HepG2 (cell line): ENCODE measurements around the gene ANO6. TPM values are rescaled to one million over a fixed set of nuclear protein-coding genes. Genes with fewer than 3 reads are reported as not detected.

Experiments
- ATAC-seq: fragments of 200-7000 bp; cut with Tn5 transposase; 3 replicates; pipeline ENCODE4 v1.9.1; 2020; ENCODE audit warnings: mild to moderate bottlenecking, moderate library complexity
- BruUV-seq: library from RNA; stranded (reverse); fragments of 400-500 nt; replicated peaks from 2 replicates; lab custom pipeline; 2021; lab: Mats Ljungman, UMichigan
- CTCF ChIA-PET: fragments of 300-600 bp; formaldehyde crosslinking; extraction: SDS; loops from one replicate; lab custom pipeline; 2021; ENCODE audit warnings: low total read pairs, inconsistent platforms, low intra/inter-chr PET ratio; lab: Yijun Ruan, JAX
- POLR2A ChIA-PET: fragments of 350-600 bp; sonication (Branson Sonifier 250); formaldehyde crosslinking; loops from one replicate; lab custom pipeline; 2020; ENCODE audit warnings: antibody characterized with exemption, inconsistent platforms; lab: Yijun Ruan, JAX
- DNase-seq: peaks from one replicate; pipeline ENCODE4 v3.0.0-alpha.2; 2015; ENCODE audit warnings: low spot score
- FAIRE-seq: peaks from 3 replicates; lab custom pipeline; 2011; peaks lifted over from hg19 to GRCh38; lab: Jason Lieb, UNC
- H2AFZ ChIP-seq: one replicate; pipeline ENCODE4 v1.6.1; 2011; ENCODE audit warnings: low read length, inconsistent platforms
- H3K27ac ChIP-seq: fragments of 300-600 bp; 3 replicates; pipeline ENCODE4 v1.8.0; 2011; ENCODE audit warnings: mixed run types, mild to moderate bottlenecking, mixed read lengths, low read length, inconsistent platforms; ENCODE audit not compliant: insufficient read depth; ENCODE audit errors: extremely low read length
- H3K27me3 ChIP-seq, 2 experiments: fragments of 200-600 bp in 1 of 2; 2 replicates in 1 of 2; 3 replicates in 1 of 2; pipeline versions ENCODE4 v1.6.0 to v1.8.0; 2011; ENCODE audit warnings: low read length in 2 of 2, mild to moderate bottlenecking in 2 of 2, moderate library complexity in 2 of 2, inconsistent platforms in 1 of 2; ENCODE audit not compliant: insufficient read depth in 2 of 2, control insufficient read depth in 1 of 2
- H3K36me3 ChIP-seq, 2 experiments: fragments of 200-600 bp in 1 of 2; replicated peaks in 1 of 2; 2 replicates in 1 of 2; 3 replicates in 1 of 2; pipeline versions ENCODE4 v1.5.1 to v1.8.0; 2011; ENCODE audit warnings: low read length in 2 of 2, inconsistent platforms in 1 of 2; ENCODE audit not compliant: insufficient read depth in 2 of 2, control insufficient read depth in 1 of 2
- H3K4me1 ChIP-seq: 2 replicates; pipeline ENCODE4 v1.5.1; 2012; ENCODE audit warnings: low read length, inconsistent platforms; ENCODE audit not compliant: insufficient read depth
- H3K4me2 ChIP-seq: 2 replicates; pipeline ENCODE4 v1.6.0; 2011; ENCODE audit warnings: low read depth, low read length, inconsistent platforms
- H3K4me3 ChIP-seq, 3 experiments: fragments of 200-600 bp in 1 of 3; sonication (generic), shearing (Covaris generic) in 1 of 3; replicated peaks in 1 of 3; 2 replicates each; pipeline ENCODE4 v1.5.1; 2011 to 2016; ENCODE audit warnings: low read length in 3 of 3, inconsistent platforms in 2 of 3, low read depth in 2 of 3, mild to moderate bottlenecking in 2 of 3, control low read depth in 1 of 3, mixed read lengths in 1 of 3; ENCODE audit not compliant: insufficient read depth in 1 of 3
- H3K79me2 ChIP-seq: one replicate; pipeline ENCODE4 v1.6.1; 2011; ENCODE audit warnings: low read length, inconsistent platforms; ENCODE audit not compliant: insufficient read depth
- H3K9ac ChIP-seq: 2 replicates; pipeline ENCODE4 v1.6.0; 2011; ENCODE audit warnings: mild to moderate bottlenecking, low read depth, low read length, inconsistent platforms; ENCODE audit not compliant: insufficient read depth
- H3K9me3 ChIP-seq: 2 replicates; pipeline ENCODE4 v1.5.1; 2012; ENCODE audit warnings: mild to moderate bottlenecking, low read length
- H4K20me1 ChIP-seq: 2 replicates; pipeline ENCODE4 v1.6.0; 2011; ENCODE audit warnings: inconsistent platforms, mild to moderate bottlenecking, low read length, moderate library complexity; ENCODE audit not compliant: insufficient read depth
- ELF4 ChIP-seq: sonication (generic); formaldehyde crosslinking; IDR thresholded peaks from 2 replicates; pipeline ENCODE4 v1.5.0; 2020; ENCODE audit warnings: missing genetic modification reagents, mild to moderate bottlenecking, moderate library complexity, borderline replicate concordance
- ETV6 ChIP-seq: sonication (generic); formaldehyde crosslinking; conservative IDR thresholded peaks from 2 replicates; pipeline ENCODE4 v1.4.0; 2020; ENCODE audit warnings: missing genetic modification reagents
- HIC2 ChIP-seq: sonication (generic); formaldehyde crosslinking; IDR thresholded peaks from 2 replicates; pipeline ENCODE4 v1.9.0; 2022; ENCODE audit warnings: low read depth, missing genetic modification reagents
- NFRKB ChIP-seq: fragments of 450-650 bp; IDR thresholded peaks from 2 replicates; pipeline ENCODE4 v1.6.1; 2017
- NR3C1 ChIP-seq: sonication (generic); formaldehyde crosslinking; IDR thresholded peaks from 2 replicates; pipeline ENCODE4 v1.4.0; 2020; ENCODE audit warnings: missing genetic modification reagents
- SMARCC2 ChIP-seq: fragments of 450-650 bp; IDR thresholded peaks from 2 replicates; pipeline ENCODE4 v1.6.1; 2017; ENCODE audit warnings: antibody characterized with exemption, mild to moderate bottlenecking
- TOE1 ChIP-seq: sonication (generic); formaldehyde crosslinking; IDR thresholded peaks from 2 replicates; pipeline ENCODE4 v1.4.0; 2020; ENCODE audit warnings: mild to moderate bottlenecking, missing genetic modification reagents
- USF2 ChIP-seq, 2 experiments: sonication (generic) in 1 of 2; formaldehyde crosslinking in 1 of 2; IDR thresholded peaks; 2 replicates each; pipeline versions ENCODE4 v1.5.1 to v1.6.1; 2011 to 2020; ENCODE audit warnings: borderline replicate concordance in 1 of 2, low read depth in 1 of 2, low read length in 1 of 2, mild to moderate bottlenecking in 1 of 2, missing genetic modification reagents in 1 of 2, moderate library complexity in 1 of 2
- ZBTB33 ChIP-seq: sonication (generic); formaldehyde crosslinking; IDR thresholded peaks from 2 replicates; pipeline ENCODE4 v1.4.0; 2020; ENCODE audit warnings: missing genetic modification reagents
- ZNF260 ChIP-seq: sonication (generic); formaldehyde crosslinking; IDR thresholded peaks from 2 replicates; pipeline ENCODE4 v1.4.0; 2020; ENCODE audit warnings: missing genetic modification reagents, low read depth, mild to moderate bottlenecking, borderline replicate concordance
- WGBS: methylation state at CpG from one replicate; pipeline ENCODE4 v1.1.6; 2017; ENCODE audit warnings: low lambda C conversion rate; 5-methylcytosine and 5-hydroxymethylcytosine counted together
- in situ Hi-C: cut with HindIII; loops from 2 replicates; pipeline ENCODE4 v1.10.0; 2017; ENCODE audit warnings: low pct_unique_long_range_greater_than_20kb; ENCODE audit not compliant: extremely low pct_ligation_motif_present
- intact Hi-C: fragments of 100-400 bp; cut with micrococcal nuclease; formaldehyde crosslinking; loops from one replicate; pipeline ENCODE4 v1.10.0; 2022; ENCODE audit not compliant: unreplicated experiment
- polyA plus RNA-seq, 8 experiments: library from polyadenylated mRNA; depleted of rRNA in 3 of 8; stranded (reverse) in 7 of 8; unstranded in 1 of 8; fragments of >200 nt; fragmentation: Illumina TruSeq in 4 of 8; extraction: Trizol in 4 of 8; gene quantifications; 2 replicates each; pipeline versions ENCODE4 v1.2.1 to v1.2.3, GENCODE V29; 2011 to 2016; ENCODE audit warnings: low read depth in 4 of 8, missing spikeins in 1 of 8, mixed read lengths in 1 of 8; ENCODE audit not compliant: insufficient read depth in 1 of 8
- total RNA-seq, 5 experiments: library from RNA; depleted of rRNA; stranded (reverse); fragments of >200 nt; fragmentation: Illumina TruSeq; extraction: Trizol; gene quantifications; 2 replicates each; pipeline ENCODE4 v1.2.3, GENCODE V29; 2016; ENCODE audit warnings: low read depth in 1 of 5

ANO6 gene
- total and polyA plus RNA-seq, 2 of the 13 experiments (the other 11 are each of a cell fraction or from before 2014, with no cell fraction given) = 37.8 to 57.1 TPM

GRCh38 chr12:45439039-45439438 is 223.1 kb downstream of the ANO6 start:
- intact Hi-C loops = no loop called here
- no peaks in the 10 kb centered on the region for H3K27me3 ChIP-seq
- no peak overlapping the region for H3K4me3 ChIP-seq
- FAIRE-seq = no peak
- POLR2A ChIA-PET = no interaction called here
- no peak overlapping the region for H3K4me2 ChIP-seq
- no peaks in the 10 kb centered on the region for H3K79me2 ChIP-seq
- no peak for DNase-seq
- no peak for ATAC-seq
- H4K20me1 ChIP-seq = no peaks in the 10 kb centered on the region
- WGBS = 85% methylated on average over 4 of the region's 4 CpGs
- no peak overlapping the region for H3K27ac ChIP-seq
- H3K36me3 ChIP-seq = peaks cover 0 to under 1% of the 10 kb centered on the region in 2 experiments; a peak in 1 of 5 replicates
- in situ Hi-C loops = no loop called here
- BruUV-seq = no TSS peak
- H3K9me3 ChIP-seq = peaks cover 4% of the 10 kb centered on the region; the same call in 1 of the 2 replicates
- no peak overlapping the region for H3K9ac ChIP-seq
- CTCF ChIA-PET = no interaction called here
- H2AFZ ChIP-seq = no peak overlapping the region
- no peaks in the 10 kb centered on the region for H3K4me1 ChIP-seq
- TF ChIP-seq SMARCC2 (no peak), ZNF260 (CRISPR knock-in tag) (no peak), TOE1 (CRISPR knock-in tag) (no peak), NR3C1 (no peak), NFRKB (no peak), ZBTB33 (CRISPR knock-in tag) (no peak), ELF4 (CRISPR knock-in tag) (no peak), USF2 (IDR thresholded peaks at IDR 0.05; ENCODE audit: low read depth, low read length) (no peak), USF2 (CRISPR knock-in tag; IDR thresholded peaks at IDR 0.05; ENCODE audit: borderline replicate concordance) (no peak), HIC2 (CRISPR knock-in tag) (no peak), ETV6 (CRISPR knock-in tag) (no peak)
